ENCODE measurements around the gene TRH. TPM values are rescaled to one million over a fixed set of nuclear protein-coding genes. Genes with fewer than 3 reads are reported as not detected.

Gene TRH
- not detected in 2 replicates for total RNA-seq

- DNase-seq (ENCODE audit: extremely low read depth, low read depth, low spot score), result no peak
Measured at GRCh38 chr3:129974564-129974832, at the start of gene TRH. TRH (plus strand) TSS chr3:129974720; CDS start chr3:129975817, 1,097 bp downstream.

GRCh38 chr3:129927072-129927471 lies 47.4 kb upstream of the TRH start:
- DNase-seq (ENCODE audit: extremely low read depth, low read depth, low spot score), result no peak

- DNase-seq (ENCODE audit: extremely low read depth, low read depth, low spot score), result no peak
Measured at GRCh38 chr3:129929383-129929782, 45.1 kb upstream of the TRH start.

- no peak for DNase-seq (ENCODE audit: extremely low read depth, low read depth, low spot score)
Measured at GRCh38 chr3:129933471-129933870, 41.0 kb upstream of the TRH start.

GRCh38 chr3:129934234-129935123 lies 40.0 kb upstream of the TRH start:
- DNase-seq (ENCODE audit: extremely low read depth, low read depth, low spot score), result peak; percentile 14

GRCh38 chr3:129936757-129937156 lies 37.8 kb upstream of the TRH start:
- peak; percentile 31 for DNase-seq (ENCODE audit: extremely low read depth, low read depth, low spot score)

GRCh38 chr3:129937717-129938116 lies 36.8 kb upstream of the TRH start:
- DNase-seq (ENCODE audit: extremely low read depth, low read depth, low spot score), result no peak

GRCh38 chr3:129938140-129938930 lies 36.2 kb upstream of the TRH start:
- DNase-seq (ENCODE audit: extremely low read depth, low read depth, low spot score), result no peak

GRCh38 chr3:129940086-129940485 lies 34.4 kb upstream of the TRH start:
- no peak for DNase-seq (ENCODE audit: extremely low read depth, low read depth, low spot score)

- peak; percentile 29 for DNase-seq (ENCODE audit: extremely low read depth, low read depth, low spot score)
Measured at GRCh38 chr3:129942296-129942695, 32.2 kb upstream of the TRH start.

- DNase-seq (ENCODE audit: extremely low read depth, low read depth, low spot score), result no peak
Measured at GRCh38 chr3:129943020-129943419, 31.5 kb upstream of the TRH start.

GRCh38 chr3:129944709-129945108 lies 29.8 kb upstream of the TRH start:
- no peak for DNase-seq (ENCODE audit: extremely low read depth, low read depth, low spot score)

- no peak for DNase-seq (ENCODE audit: extremely low read depth, low read depth, low spot score)
Measured at GRCh38 chr3:129947538-129948240, 26.8 kb upstream of the TRH start.

- no peak for DNase-seq (ENCODE audit: extremely low read depth, low read depth, low spot score)
Measured at GRCh38 chr3:129950318-129951046, 24.0 kb upstream of the TRH start.

- DNase-seq (ENCODE audit: extremely low read depth, low read depth, low spot score), result no peak
Measured at GRCh38 chr3:129952556-129953355, 21.8 kb upstream of the TRH start.

- DNase-seq (ENCODE audit: extremely low read depth, low read depth, low spot score), result no peak
Measured at GRCh38 chr3:129953621-129954020, 20.9 kb upstream of the TRH start.

- no peak for DNase-seq (ENCODE audit: extremely low read depth, low read depth, low spot score)
Measured at GRCh38 chr3:129954514-129954913, 20.0 kb upstream of the TRH start.

- no peak for DNase-seq (ENCODE audit: extremely low read depth, low read depth, low spot score)
Measured at GRCh38 chr3:129956936-129957335, 17.6 kb upstream of the TRH start.

- no peak for DNase-seq (ENCODE audit: extremely low read depth, low read depth, low spot score)
Measured at GRCh38 chr3:129958755-129959154, 15.8 kb upstream of the TRH start.

GRCh38 chr3:129961141-129961541 lies 13.4 kb upstream of the TRH start:
- no peak for DNase-seq (ENCODE audit: extremely low read depth, low read depth, low spot score)

Measured in glomerular endothelial cell (primary cell).